ENCODE data around the gene EPN2. TPM values are rescaled to one million over a fixed set of nuclear protein-coding genes. Genes with fewer than 3 reads are reported as not detected.
A peak's percentile ranks its signal among the peaks of the same experiment; 100 is the strongest.

The EPN2 gene
- total RNA-seq, 2 experiments from 2014 or later = 20.1 to 20.4 TPM

- ChIA-PET POLR2A (interaction anchor here (0.7 kb wide), 1 partner anchor 64 kb away, joined by 4 read pairs; no protein-coding TSS in a partner anchor), CTCF (ENCODE audit: unreplicated experiment) (no interaction called here)
- Histone ChIP-seq H3K4me1 (ENCODE audit: insufficient read depth, low read length, poor library complexity, severe bottlenecking) (peaks cover 36% of the 10 kb centered on the region), H3K9me3 (ENCODE audit: low read length) (no peaks in the 10 kb centered on the region), H3K27ac (ENCODE audit: low read depth, low read length, poor library complexity, severe bottlenecking) (peak overlapping the region; percentile 19), H3K4me3 (ENCODE audit: low read depth, low read length, poor library complexity, severe bottlenecking) (no peak overlapping the region), H2AFZ (ENCODE audit: low read length) (no peak overlapping the region), H4K20me1 (ENCODE audit: insufficient read depth, low read length) (no peaks in the 10 kb centered on the region), H3K79me2 (ENCODE audit: insufficient read depth, low read depth, low read length) (peaks cover 4% of the 10 kb centered on the region; the same call in 1 of the 2 replicates), H3K4me2 (ENCODE audit: low read length) (peak overlapping the region; percentile 25; the same call in 1 of the 2 replicates), H3K36me3 (ENCODE audit: insufficient read depth, low read length) (no peaks in the 10 kb centered on the region), H3K9me2 (ENCODE audit: insufficient read depth, low read length) (no peaks in the 10 kb centered on the region)
- no TSS peak for BruUV-seq (replicated peaks)
- no peak for TF ChIP-seq CTCF (conservative IDR thresholded peaks at IDR 0.05; ENCODE audit: low read length)
- TF ChIP-seq EZH2phosphoT487 (IDR thresholded peaks at IDR 0.05; ENCODE audit: borderline replicate concordance, low read depth, low read length) = no peak
- intact Hi-C loops (cut with micrococcal nuclease; ENCODE audit: unreplicated experiment) = no loop called here
- DNase-seq (ENCODE audit: low spot score) = no peak
Measured at GRCh38 chr17:19242323-19242722, 5.2 kb downstream of the EPN2 start.

GRCh38 chr17:19242926-19243325 is 5.8 kb downstream of the EPN2 start:
- BruUV-seq (replicated peaks) = no TSS peak
- Histone ChIP-seq H3K9me3 (ENCODE audit: low read length) (no peaks in the 10 kb centered on the region), H3K79me2 (ENCODE audit: insufficient read depth, low read depth, low read length) (peaks cover 4% of the 10 kb centered on the region; the same call in 1 of the 2 replicates), H3K27ac (ENCODE audit: low read depth, low read length, poor library complexity, severe bottlenecking) (peak overlapping the region; percentile 19), H3K9me2 (ENCODE audit: insufficient read depth, low read length) (no peaks in the 10 kb centered on the region), H3K36me3 (ENCODE audit: insufficient read depth, low read length) (no peaks in the 10 kb centered on the region), H2AFZ (ENCODE audit: low read length) (peak overlapping the region; percentile 18; the same call in 1 of the 2 replicates), H4K20me1 (ENCODE audit: insufficient read depth, low read length) (0 out of 2 replicates have a peak, but pooled peaks cover 2% of the 10 kb centered on the region), H3K4me2 (ENCODE audit: low read length) (peak overlapping the region; percentile 25; the same call in 1 of the 2 replicates), H3K4me1 (ENCODE audit: insufficient read depth, low read length, poor library complexity, severe bottlenecking) (peaks cover 39% of the 10 kb centered on the region), H3K4me3 (ENCODE audit: low read depth, low read length, poor library complexity, severe bottlenecking) (no peak overlapping the region)
- ChIA-PET CTCF (ENCODE audit: unreplicated experiment) (no interaction called here), POLR2A (interaction anchor here (0.6 to 0.7 kb wide), 5 partner anchors 64 to 385 kb away, joined by 3 to 4 read pairs (median 3); partner anchors contain the start of genes MAPK7 and PRPSAP2)
- DNase-seq (ENCODE audit: low spot score) = peak; percentile 65
- intact Hi-C loops (cut with micrococcal nuclease; ENCODE audit: unreplicated experiment) = no loop called here
- no peak for TF ChIP-seq EZH2phosphoT487 (IDR thresholded peaks at IDR 0.05; ENCODE audit: borderline replicate concordance, low read depth, low read length)
- no peak for TF ChIP-seq CTCF (conservative IDR thresholded peaks at IDR 0.05; ENCODE audit: low read length)

- Histone ChIP-seq H3K9me2 (ENCODE audit: insufficient read depth, low read length) (no peaks in the 10 kb centered on the region), H4K20me1 (ENCODE audit: insufficient read depth, low read length) (0 out of 2 replicates have a peak, but pooled peaks cover 4% of the 10 kb centered on the region), H3K79me2 (ENCODE audit: insufficient read depth, low read depth, low read length) (peaks cover 4% of the 10 kb centered on the region; the same call in 1 of the 2 replicates), H2AFZ (ENCODE audit: low read length) (no peak overlapping the region), H3K4me2 (ENCODE audit: low read length) (peak overlapping the region; percentile 44; the same call in 1 of the 2 replicates), H3K4me3 (ENCODE audit: low read depth, low read length, poor library complexity, severe bottlenecking) (no peak overlapping the region), H3K9me3 (ENCODE audit: low read length) (no peaks in the 10 kb centered on the region), H3K27ac (ENCODE audit: low read depth, low read length, poor library complexity, severe bottlenecking) (peak overlapping the region; percentile 49), H3K36me3 (ENCODE audit: insufficient read depth, low read length) (no peaks in the 10 kb centered on the region), H3K4me1 (ENCODE audit: insufficient read depth, low read length, poor library complexity, severe bottlenecking) (peaks cover 43% of the 10 kb centered on the region)
- intact Hi-C loops (cut with micrococcal nuclease; ENCODE audit: unreplicated experiment) = loop anchor here (2.0 kb wide), 1 partner anchor 63 kb away; no protein-coding TSS in a partner anchor
- DNase-seq (ENCODE audit: low spot score) = peak; percentile 16
- CTCF ChIA-PET (ENCODE audit: unreplicated experiment) = no interaction called here
- POLR2A ChIA-PET = no interaction called here
- no TSS peak for BruUV-seq (replicated peaks)
- no peak for TF ChIP-seq CTCF (conservative IDR thresholded peaks at IDR 0.05; ENCODE audit: low read length)
- TF ChIP-seq EZH2phosphoT487 (IDR thresholded peaks at IDR 0.05; ENCODE audit: borderline replicate concordance, low read depth, low read length) = no peak
Measured at GRCh38 chr17:19243838-19244237, 6.7 kb downstream of the EPN2 start.

Data from OCI-LY7 (cell line).